ENCODE data around the gene SLC16A8. TPM values are rescaled to one million over a fixed set of nuclear protein-coding genes. Genes with fewer than 3 reads are reported as not detected.

SLC16A8 gene
- total and polyA plus RNA-seq, 4 donors = 0.32 to 0.64 (median 0.39) TPM; not detected in 1

DNA sequence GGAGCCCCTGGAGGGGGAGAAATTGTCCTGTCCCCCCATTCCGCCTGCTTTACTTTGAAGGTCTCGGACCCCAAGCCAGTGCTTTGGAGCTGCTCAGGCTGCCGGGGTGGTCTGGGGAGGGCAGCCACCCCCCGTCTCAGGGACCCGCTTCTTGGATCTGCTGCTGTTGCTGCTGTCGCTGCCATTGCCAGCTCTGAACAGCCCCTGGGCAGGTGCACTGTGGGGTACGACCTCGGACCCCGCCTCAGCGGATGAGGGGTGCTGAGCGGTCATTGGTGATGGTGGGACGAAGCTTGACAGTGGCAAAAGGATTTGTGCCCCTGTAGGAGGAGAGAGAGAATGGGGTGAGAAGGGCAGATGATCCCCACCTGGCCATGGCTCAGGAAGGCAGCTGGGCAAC lies 1.1 kb upstream of the SLC16A8 start:
- no peak for DNase-seq
- 96% methylated on average over 12 of the region's 12 CpGs for WGBS, 2 donors
- no peak overlapping the region for H3K9ac ChIP-seq (ENCODE audit: insufficient read depth in 1 of 2, low read length in 2 of 2)

DNA sequence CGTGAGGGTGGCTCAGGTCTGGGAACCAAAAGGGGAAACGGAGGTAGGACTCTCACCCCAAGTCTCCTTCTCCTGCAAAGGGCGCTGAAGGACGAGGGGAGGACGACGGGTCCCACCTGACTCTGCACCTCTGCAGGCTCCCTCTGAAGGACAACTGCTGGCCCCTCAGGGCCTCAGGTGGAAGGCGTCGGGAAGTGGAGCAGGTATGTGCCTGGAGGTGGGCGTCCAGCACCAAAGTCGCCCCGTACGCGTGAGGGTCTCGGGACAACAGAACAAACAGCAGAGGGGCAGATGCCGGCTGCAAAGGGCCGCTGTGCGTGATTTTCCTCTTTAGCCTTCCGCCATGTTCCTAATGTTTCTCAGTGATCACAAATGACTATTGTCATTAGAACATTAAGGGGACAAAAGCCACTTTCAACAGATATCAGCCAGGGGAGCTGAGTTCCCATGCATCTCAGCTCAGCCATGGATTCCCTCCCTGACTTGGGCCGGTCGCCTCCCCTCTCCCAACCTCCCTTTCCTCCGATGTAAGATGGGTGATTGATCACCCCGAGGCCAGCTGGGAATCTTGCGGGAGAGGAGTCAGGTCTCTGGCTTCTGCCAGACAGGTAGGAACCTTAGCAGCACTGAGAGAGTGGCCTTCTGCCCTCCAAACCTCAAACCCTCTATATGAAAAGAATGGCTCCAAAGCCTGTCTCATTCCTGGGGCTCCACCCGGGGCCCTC lies 836 bp downstream of the SLC16A8 start:
- peaks cover 0 to 13% (median 0%) of the 10 kb centered on the region in 5 donors for H3K4me1 ChIP-seq (ENCODE audit: control insufficient read depth in 5 of 5, insufficient read depth in 5 of 5, low read length in 5 of 5)
- no peak overlapping the region for H3K9ac ChIP-seq (ENCODE audit: insufficient read depth in 1 of 2, low read length in 2 of 2)
- WGBS, 2 donors = 78% methylated on average over 24 of the region's 24 CpGs
- peaks cover 0 to 18% (median 16%) of the 10 kb centered on the region in 3 donors for H3K27me3 ChIP-seq (ENCODE audit: control insufficient read depth in 3 of 3, insufficient read depth in 3 of 3, low read length in 2 of 3)
- DNase-seq (no peak), ATAC-seq (ENCODE audit: insufficient read depth, low FRiP score) (no peak)
- no peaks in the 10 kb centered on the region for H3K36me3 ChIP-seq (ENCODE audit: control insufficient read depth in 4 of 4, insufficient read depth in 4 of 4, low read length in 4 of 4)
- H3K9me3 ChIP-seq (ENCODE audit: control insufficient read depth in 4 of 4, insufficient read depth in 3 of 4, low read length in 3 of 4) = peaks cover 0 to 4% (median 0%) of the 10 kb centered on the region in 4 donors
- TF ChIP-seq, protein P1, sequence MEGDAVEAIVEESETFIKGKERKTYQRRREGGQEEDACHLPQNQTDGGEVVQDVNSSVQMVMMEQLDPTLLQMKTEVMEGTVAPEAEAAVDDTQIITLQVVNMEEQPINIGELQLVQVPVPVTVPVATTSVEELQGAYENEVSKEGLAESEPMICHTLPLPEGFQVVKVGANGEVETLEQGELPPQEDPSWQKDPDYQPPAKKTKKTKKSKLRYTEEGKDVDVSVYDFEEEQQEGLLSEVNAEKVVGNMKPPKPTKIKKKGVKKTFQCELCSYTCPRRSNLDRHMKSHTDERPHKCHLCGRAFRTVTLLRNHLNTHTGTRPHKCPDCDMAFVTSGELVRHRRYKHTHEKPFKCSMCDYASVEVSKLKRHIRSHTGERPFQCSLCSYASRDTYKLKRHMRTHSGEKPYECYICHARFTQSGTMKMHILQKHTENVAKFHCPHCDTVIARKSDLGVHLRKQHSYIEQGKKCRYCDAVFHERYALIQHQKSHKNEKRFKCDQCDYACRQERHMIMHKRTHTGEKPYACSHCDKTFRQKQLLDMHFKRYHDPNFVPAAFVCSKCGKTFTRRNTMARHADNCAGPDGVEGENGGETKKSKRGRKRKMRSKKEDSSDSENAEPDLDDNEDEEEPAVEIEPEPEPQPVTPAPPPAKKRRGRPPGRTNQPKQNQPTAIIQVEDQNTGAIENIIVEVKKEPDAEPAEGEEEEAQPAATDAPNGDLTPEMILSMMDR (IDR thresholded peaks at IDR 0.05; ENCODE audit: control extremely low read depth, extremely low read depth) = no peak
- no peak overlapping the region for H3K4me3 ChIP-seq
- no peak overlapping the region for H3K27ac ChIP-seq (ENCODE audit: low read depth in 1 of 2, low read length in 1 of 2)

More for the DNA sequence above, 1.1 kb upstream of the SLC16A8 start:
- peaks cover 0 to 17% (median 0%) of the 10 kb centered on the region in 5 donors for H3K4me1 ChIP-seq (ENCODE audit: control insufficient read depth in 5 of 5, insufficient read depth in 5 of 5, low read length in 5 of 5)
- no peak overlapping the region for H3K27ac ChIP-seq (ENCODE audit: low read depth in 1 of 2, low read length in 1 of 2)
- H3K36me3 ChIP-seq (ENCODE audit: control insufficient read depth in 4 of 4, insufficient read depth in 4 of 4, low read length in 4 of 4) = no peaks in the 10 kb centered on the region
- H3K9me3 ChIP-seq (ENCODE audit: control insufficient read depth in 4 of 4, insufficient read depth in 3 of 4, low read length in 3 of 4) = peaks cover 0 to 4% (median 0%) of the 10 kb centered on the region in 4 donors
- TF ChIP-seq, protein P1 (IDR thresholded peaks at IDR 0.05; ENCODE audit: control extremely low read depth, extremely low read depth) = no peak
- peaks cover 0 to 19% (median 18%) of the 10 kb centered on the region in 3 donors for H3K27me3 ChIP-seq (ENCODE audit: control insufficient read depth in 3 of 3, insufficient read depth in 3 of 3, low read length in 2 of 3)
- ATAC-seq (ENCODE audit: insufficient read depth, low FRiP score) = no peak
- H3K4me3 ChIP-seq = no peak overlapping the region

DNA sequence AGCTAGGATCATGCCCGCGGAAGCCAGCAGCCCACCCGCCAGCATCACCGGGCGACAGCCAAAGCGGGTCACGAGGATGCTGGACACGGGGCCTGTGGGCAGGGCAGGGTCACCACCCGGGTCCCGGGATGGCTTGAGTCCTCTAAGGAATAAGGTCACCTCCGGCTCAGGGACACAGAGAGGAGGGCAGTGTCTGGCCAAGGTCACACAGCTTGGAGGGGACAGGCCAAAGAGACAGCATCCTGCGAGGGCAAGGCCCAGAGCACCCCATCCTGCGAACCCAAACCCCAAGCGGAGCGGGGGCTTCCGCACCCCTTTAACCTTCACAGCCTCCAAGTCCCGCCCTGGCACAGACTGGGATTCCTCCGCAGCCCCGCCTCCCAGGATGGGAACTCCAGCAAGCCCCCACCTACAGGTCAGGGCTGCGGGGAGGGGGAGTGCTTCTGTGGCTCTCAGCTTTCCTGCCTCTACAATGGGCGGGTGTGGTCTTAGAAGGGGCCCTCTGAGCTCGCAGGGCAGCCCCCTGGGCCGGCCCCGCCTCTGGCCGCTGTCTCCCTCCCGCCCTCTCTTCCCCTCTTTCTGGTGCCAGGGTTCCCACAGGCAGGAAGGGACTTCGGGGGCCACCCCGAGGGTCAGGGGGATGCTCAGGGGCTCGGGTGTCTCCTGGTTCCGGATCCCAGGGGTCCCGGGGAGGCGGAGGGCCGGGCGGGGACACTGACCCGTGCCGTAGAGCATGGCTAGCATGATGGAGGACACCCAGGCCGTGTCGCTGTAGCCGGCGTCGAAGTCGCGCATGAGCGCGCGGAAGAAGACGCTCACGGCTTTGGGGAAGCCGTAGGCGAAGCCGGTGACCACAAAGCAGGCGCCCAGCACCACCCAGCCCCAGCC lies 1.8 kb downstream of the SLC16A8 start:
- ATAC-seq (ENCODE audit: insufficient read depth, low FRiP score) = no peak
- H3K4me1 ChIP-seq (ENCODE audit: control insufficient read depth in 5 of 5, insufficient read depth in 5 of 5, low read length in 5 of 5) = peaks cover 0 to 13% (median 0%) of the 10 kb centered on the region in 5 donors
- H3K27ac ChIP-seq (ENCODE audit: low read depth in 1 of 2, low read length in 1 of 2) = no peak overlapping the region
- no peaks in the 10 kb centered on the region for H3K36me3 ChIP-seq (ENCODE audit: control insufficient read depth in 4 of 4, insufficient read depth in 4 of 4, low read length in 4 of 4)
- H3K27me3 ChIP-seq (ENCODE audit: control insufficient read depth in 3 of 3, insufficient read depth in 3 of 3, low read length in 2 of 3) = peaks cover 0 to 18% (median 16%) of the 10 kb centered on the region in 3 donors
- H3K9ac ChIP-seq (ENCODE audit: insufficient read depth in 1 of 2, low read length in 2 of 2) = no peak overlapping the region
- no peak for DNase-seq
- H3K4me3 ChIP-seq = no peak overlapping the region
- TF ChIP-seq, protein P1 (IDR thresholded peaks at IDR 0.05; ENCODE audit: control extremely low read depth, extremely low read depth) = no peak
- WGBS, 2 donors = 10 to 18% methylated on average over 51 to 52 of the region's 52 CpGs
- H3K9me3 ChIP-seq (ENCODE audit: control insufficient read depth in 4 of 4, insufficient read depth in 3 of 4, low read length in 3 of 4) = peaks cover 0 to 4% (median 0%) of the 10 kb centered on the region in 4 donors

Data from lung (tissue), 12 donors.